ENCODE measurements around the gene TUFT1.

TUFT1 gene

GRCh38 chr1:151539321-151540020 is 638 bp upstream of the TUFT1 start:
- peak; percentile 62 for DNase-seq (ENCODE audit: low spot score)

- no peak for DNase-seq (ENCODE audit: low spot score)
Observed at GRCh38 chr1:151540982-151541377, 871 bp downstream of the TUFT1 start.

- DNase-seq (ENCODE audit: low spot score), result no peak
Observed at GRCh38 chr1:151541752-151542151, 1.6 kb downstream of the TUFT1 start.

GRCh38 chr1:151542710-151543129 is 2.6 kb downstream of the TUFT1 start:
- DNase-seq (ENCODE audit: low spot score), result peak; percentile 65

GRCh38 chr1:151545542-151545941 is 5.4 kb downstream of the TUFT1 start:
- DNase-seq (ENCODE audit: low spot score), result no peak

GRCh38 chr1:151546011-151546925 is 6.2 kb downstream of the TUFT1 start:
- no peak for DNase-seq (ENCODE audit: low spot score)

GRCh38 chr1:151547119-151547899 is 7.2 kb downstream of the TUFT1 start:
- DNase-seq (ENCODE audit: low spot score), result peak; percentile 92

- DNase-seq (ENCODE audit: low spot score), result no peak
Observed at GRCh38 chr1:151547900-151548230, 7.8 kb downstream of the TUFT1 start.

GRCh38 chr1:151549199-151549598 is 9.1 kb downstream of the TUFT1 start:
- no peak for DNase-seq (ENCODE audit: low spot score)

- DNase-seq (ENCODE audit: low spot score), result no peak
Observed at GRCh38 chr1:151553659-151554058, 13.6 kb downstream of the TUFT1 start.

- DNase-seq (ENCODE audit: low spot score), result no peak
Observed at GRCh38 chr1:151556052-151556451, 15.9 kb downstream of the TUFT1 start.

GRCh38 chr1:151562661-151563060 is 22.6 kb downstream of the TUFT1 start:
- no peak for DNase-seq (ENCODE audit: low spot score)

- DNase-seq (ENCODE audit: low spot score), result no peak
Observed at GRCh38 chr1:151563376-151563775, 23.3 kb downstream of the TUFT1 start.

- DNase-seq (ENCODE audit: low spot score), result no peak
Observed at GRCh38 chr1:151565502-151566189, 25.5 kb downstream of the TUFT1 start.

- no peak for DNase-seq (ENCODE audit: low spot score)
Observed at GRCh38 chr1:151568626-151569088, 28.5 kb downstream of the TUFT1 start.

GRCh38 chr1:151570819-151571218 is 30.7 kb downstream of the TUFT1 start:
- DNase-seq (ENCODE audit: low spot score), result no peak

GRCh38 chr1:151574575-151575529 is 34.7 kb downstream of the TUFT1 start:
- DNase-seq (ENCODE audit: low spot score), result peak; percentile 78

GRCh38 chr1:151577173-151577572 is 37.1 kb downstream of the TUFT1 start:
- no peak for DNase-seq (ENCODE audit: low spot score)

- DNase-seq (ENCODE audit: low spot score), result no peak
Observed at GRCh38 chr1:151578941-151579340, 38.8 kb downstream of the TUFT1 start.

- peak; percentile 52 for DNase-seq (ENCODE audit: low spot score)
Observed at GRCh38 chr1:151579436-151580225, 39.5 kb downstream of the TUFT1 start.
